ENCODE results near the gene CDK19. TPM values are rescaled to one million over a fixed set of nuclear protein-coding genes. Genes with fewer than 3 reads are reported as not detected.

The CDK19 gene
- total and polyA plus RNA-seq, 10 of the 15 experiments (the other 5 are each of a cell fraction or from before 2014, with no cell fraction given) = 4.6 to 21.4 (median 12.4) TPM

GRCh38 chr6:110815015-110815410, 256 bp downstream of the CDK19 start (continued):
- TF ChIP-seq, protein P1, sequence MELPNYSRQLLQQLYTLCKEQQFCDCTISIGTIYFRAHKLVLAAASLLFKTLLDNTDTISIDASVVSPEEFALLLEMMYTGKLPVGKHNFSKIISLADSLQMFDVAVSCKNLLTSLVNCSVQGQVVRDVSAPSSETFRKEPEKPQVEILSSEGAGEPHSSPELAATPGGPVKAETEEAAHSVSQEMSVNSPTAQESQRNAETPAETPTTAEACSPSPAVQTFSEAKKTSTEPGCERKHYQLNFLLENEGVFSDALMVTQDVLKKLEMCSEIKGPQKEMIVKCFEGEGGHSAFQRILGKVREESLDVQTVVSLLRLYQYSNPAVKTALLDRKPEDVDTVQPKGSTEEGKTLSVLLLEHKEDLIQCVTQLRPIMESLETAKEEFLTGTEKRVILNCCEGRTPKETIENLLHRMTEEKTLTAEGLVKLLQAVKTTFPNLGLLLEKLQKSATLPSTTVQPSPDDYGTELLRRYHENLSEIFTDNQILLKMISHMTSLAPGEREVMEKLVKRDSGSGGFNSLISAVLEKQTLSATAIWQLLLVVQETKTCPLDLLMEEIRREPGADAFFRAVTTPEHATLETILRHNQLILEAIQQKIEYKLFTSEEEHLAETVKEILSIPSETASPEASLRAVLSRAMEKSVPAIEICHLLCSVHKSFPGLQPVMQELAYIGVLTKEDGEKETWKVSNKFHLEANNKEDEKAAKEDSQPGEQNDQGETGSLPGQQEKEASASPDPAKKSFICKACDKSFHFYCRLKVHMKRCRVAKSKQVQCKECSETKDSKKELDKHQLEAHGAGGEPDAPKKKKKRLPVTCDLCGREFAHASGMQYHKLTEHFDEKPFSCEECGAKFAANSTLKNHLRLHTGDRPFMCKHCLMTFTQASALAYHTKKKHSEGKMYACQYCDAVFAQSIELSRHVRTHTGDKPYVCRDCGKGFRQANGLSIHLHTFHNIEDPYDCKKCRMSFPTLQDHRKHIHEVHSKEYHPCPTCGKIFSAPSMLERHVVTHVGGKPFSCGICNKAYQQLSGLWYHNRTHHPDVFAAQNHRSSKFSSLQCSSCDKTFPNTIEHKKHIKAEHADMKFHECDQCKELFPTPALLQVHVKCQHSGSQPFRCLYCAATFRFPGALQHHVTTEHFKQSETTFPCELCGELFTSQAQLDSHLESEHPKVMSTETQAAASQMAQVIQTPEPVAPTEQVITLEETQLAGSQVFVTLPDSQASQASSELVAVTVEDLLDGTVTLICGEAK (IDR thresholded peaks at IDR 0.05; ENCODE audit: borderline replicate concordance) = no peak
- TF ChIP-seq MAX (IDR thresholded peaks at IDR 0.05; ENCODE audit: low read depth, low read length) (no peak), EED (IDR thresholded peaks at IDR 0.05; ENCODE audit: low read depth) (no peak), ZNF217 (IDR thresholded peaks at IDR 0.05) (no peak), ZSCAN29 (IDR thresholded peaks at IDR 0.05) (0 out of 2 replicates have a peak, but pooled peaks have one; percentile 55), RUNX3 (IDR thresholded peaks at IDR 0.05; ENCODE audit: low read length) (no peak), ZNF274 (IDR thresholded peaks at IDR 0.05; ENCODE audit: insufficient read depth, insufficient read length) (no peak), NFYB (IDR thresholded peaks at IDR 0.05; ENCODE audit: insufficient read depth, low read depth, low read length) (no peak), RELA (IDR thresholded peaks at IDR 0.05; ENCODE audit: borderline replicate concordance, partially characterized antibody) (no peak), SMC3 (IDR thresholded peaks at IDR 0.05; ENCODE audit: borderline replicate concordance, low read length) (no peak), SP1 (IDR thresholded peaks at IDR 0.05; ENCODE audit: low read depth, low read length) (no peak), BMI1 (IDR thresholded peaks at IDR 0.05; ENCODE audit: borderline replicate concordance) (no peak), CEBPB (IDR thresholded peaks at IDR 0.05; ENCODE audit: borderline replicate concordance in 1 of 2, low read depth in 2 of 2, low read length in 2 of 2) (no peak), IKZF1 (conservative IDR thresholded peaks at IDR 0.05) (no peak), LARP7 (IDR thresholded peaks at IDR 0.05) (peak; percentile 4; the same call in 1 of the 2 replicates), TCF7 (IDR thresholded peaks at IDR 0.05; ENCODE audit: borderline replicate concordance) (no peak)
- TF ChIP-seq, protein P2, sequence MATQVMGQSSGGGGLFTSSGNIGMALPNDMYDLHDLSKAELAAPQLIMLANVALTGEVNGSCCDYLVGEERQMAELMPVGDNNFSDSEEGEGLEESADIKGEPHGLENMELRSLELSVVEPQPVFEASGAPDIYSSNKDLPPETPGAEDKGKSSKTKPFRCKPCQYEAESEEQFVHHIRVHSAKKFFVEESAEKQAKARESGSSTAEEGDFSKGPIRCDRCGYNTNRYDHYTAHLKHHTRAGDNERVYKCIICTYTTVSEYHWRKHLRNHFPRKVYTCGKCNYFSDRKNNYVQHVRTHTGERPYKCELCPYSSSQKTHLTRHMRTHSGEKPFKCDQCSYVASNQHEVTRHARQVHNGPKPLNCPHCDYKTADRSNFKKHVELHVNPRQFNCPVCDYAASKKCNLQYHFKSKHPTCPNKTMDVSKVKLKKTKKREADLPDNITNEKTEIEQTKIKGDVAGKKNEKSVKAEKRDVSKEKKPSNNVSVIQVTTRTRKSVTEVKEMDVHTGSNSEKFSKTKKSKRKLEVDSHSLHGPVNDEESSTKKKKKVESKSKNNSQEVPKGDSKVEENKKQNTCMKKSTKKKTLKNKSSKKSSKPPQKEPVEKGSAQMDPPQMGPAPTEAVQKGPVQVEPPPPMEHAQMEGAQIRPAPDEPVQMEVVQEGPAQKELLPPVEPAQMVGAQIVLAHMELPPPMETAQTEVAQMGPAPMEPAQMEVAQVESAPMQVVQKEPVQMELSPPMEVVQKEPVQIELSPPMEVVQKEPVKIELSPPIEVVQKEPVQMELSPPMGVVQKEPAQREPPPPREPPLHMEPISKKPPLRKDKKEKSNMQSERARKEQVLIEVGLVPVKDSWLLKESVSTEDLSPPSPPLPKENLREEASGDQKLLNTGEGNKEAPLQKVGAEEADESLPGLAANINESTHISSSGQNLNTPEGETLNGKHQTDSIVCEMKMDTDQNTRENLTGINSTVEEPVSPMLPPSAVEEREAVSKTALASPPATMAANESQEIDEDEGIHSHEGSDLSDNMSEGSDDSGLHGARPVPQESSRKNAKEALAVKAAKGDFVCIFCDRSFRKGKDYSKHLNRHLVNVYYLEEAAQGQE (IDR thresholded peaks at IDR 0.05; ENCODE audit: low read depth, low read length) = no peak
- TF ChIP-seq, protein P3, sequence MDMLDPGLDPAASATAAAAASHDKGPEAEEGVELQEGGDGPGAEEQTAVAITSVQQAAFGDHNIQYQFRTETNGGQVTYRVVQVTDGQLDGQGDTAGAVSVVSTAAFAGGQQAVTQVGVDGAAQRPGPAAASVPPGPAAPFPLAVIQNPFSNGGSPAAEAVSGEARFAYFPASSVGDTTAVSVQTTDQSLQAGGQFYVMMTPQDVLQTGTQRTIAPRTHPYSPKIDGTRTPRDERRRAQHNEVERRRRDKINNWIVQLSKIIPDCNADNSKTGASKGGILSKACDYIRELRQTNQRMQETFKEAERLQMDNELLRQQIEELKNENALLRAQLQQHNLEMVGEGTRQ (IDR thresholded peaks at IDR 0.05; ENCODE audit: borderline replicate concordance, low read depth, low read length) = no peak
- TF ChIP-seq, protein P4, sequence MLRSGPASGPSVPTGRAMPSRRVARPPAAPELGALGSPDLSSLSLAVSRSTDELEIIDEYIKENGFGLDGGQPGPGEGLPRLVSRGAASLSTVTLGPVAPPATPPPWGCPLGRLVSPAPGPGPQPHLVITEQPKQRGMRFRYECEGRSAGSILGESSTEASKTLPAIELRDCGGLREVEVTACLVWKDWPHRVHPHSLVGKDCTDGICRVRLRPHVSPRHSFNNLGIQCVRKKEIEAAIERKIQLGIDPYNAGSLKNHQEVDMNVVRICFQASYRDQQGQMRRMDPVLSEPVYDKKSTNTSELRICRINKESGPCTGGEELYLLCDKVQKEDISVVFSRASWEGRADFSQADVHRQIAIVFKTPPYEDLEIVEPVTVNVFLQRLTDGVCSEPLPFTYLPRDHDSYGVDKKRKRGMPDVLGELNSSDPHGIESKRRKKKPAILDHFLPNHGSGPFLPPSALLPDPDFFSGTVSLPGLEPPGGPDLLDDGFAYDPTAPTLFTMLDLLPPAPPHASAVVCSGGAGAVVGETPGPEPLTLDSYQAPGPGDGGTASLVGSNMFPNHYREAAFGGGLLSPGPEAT (IDR thresholded peaks at IDR 0.05; ENCODE audit: low read depth) = no peak
- TF ChIP-seq, protein P5, sequence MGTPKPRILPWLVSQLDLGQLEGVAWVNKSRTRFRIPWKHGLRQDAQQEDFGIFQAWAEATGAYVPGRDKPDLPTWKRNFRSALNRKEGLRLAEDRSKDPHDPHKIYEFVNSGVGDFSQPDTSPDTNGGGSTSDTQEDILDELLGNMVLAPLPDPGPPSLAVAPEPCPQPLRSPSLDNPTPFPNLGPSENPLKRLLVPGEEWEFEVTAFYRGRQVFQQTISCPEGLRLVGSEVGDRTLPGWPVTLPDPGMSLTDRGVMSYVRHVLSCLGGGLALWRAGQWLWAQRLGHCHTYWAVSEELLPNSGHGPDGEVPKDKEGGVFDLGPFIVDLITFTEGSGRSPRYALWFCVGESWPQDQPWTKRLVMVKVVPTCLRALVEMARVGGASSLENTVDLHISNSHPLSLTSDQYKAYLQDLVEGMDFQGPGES (IDR thresholded peaks at IDR 0.05) = no peak

Measured in GM12878 (cell line).